ENCODE data around the gene MMD. TPM values are rescaled to one million over a fixed set of nuclear protein-coding genes. Genes with fewer than 3 reads are reported as not detected.

The MMD gene
- total and polyA plus RNA-seq, 2 of the 13 experiments (the other 11 are each of a cell fraction or from before 2014, with no cell fraction given), result 121 to 225 TPM

DNA sequence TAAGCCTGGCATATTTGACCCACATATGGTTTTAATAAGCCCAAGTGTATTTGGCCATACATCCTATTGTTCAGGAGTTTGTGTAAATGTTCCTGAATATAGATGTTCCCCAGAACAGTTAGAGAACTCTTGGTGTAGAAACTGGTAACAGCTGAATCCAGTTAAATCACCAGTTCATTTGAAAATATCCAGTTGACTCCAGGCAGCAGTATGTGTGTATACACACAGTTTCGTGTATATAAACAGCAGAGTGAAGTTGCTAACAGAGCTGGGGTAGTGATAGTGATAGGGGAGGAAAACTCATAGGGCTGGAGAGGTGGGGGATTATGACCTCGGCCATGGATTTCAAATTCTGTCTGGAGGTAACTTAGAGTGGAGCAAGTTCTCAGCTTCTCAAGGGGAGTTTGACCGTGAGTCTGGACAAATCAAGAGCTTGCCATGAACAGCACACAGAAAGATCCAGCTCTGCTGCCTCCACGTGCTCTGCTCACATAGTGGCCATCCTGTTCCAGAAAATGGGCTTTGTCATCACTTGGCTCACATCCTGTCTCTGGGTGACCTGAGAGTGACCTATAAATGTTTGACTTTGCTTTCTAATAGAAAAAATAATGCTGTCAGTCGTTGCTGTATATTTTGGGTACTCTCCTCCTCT is 30.6 kb upstream of the MMD start (continued):
- no peak for TF ChIP-seq RNF219 (CRISPR knock-in tag; IDR thresholded peaks at IDR 0.05)
- TF ChIP-seq, protein P1, sequence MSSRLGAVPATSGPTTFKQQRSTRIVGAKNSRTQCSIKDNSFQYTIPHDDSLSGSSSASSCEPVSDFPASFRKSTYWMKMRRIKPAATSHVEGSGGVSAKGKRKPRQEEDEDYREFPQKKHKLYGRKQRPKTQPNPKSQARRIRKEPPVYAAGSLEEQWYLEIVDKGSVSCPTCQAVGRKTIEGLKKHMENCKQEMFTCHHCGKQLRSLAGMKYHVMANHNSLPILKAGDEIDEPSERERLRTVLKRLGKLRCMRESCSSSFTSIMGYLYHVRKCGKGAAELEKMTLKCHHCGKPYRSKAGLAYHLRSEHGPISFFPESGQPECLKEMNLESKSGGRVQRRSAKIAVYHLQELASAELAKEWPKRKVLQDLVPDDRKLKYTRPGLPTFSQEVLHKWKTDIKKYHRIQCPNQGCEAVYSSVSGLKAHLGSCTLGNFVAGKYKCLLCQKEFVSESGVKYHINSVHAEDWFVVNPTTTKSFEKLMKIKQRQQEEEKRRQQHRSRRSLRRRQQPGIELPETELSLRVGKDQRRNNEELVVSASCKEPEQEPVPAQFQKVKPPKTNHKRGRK (CRISPR knock-in tag; IDR thresholded peaks at IDR 0.05), result no peak
- no peak for TF ChIP-seq SMC3 (IDR thresholded peaks at IDR 0.05; ENCODE audit: low read length)
- peak; percentile 71 for TF ChIP-seq IKZF5 (CRISPR knock-in tag; IDR thresholded peaks at IDR 0.05)
- TF ChIP-seq, protein P2, sequence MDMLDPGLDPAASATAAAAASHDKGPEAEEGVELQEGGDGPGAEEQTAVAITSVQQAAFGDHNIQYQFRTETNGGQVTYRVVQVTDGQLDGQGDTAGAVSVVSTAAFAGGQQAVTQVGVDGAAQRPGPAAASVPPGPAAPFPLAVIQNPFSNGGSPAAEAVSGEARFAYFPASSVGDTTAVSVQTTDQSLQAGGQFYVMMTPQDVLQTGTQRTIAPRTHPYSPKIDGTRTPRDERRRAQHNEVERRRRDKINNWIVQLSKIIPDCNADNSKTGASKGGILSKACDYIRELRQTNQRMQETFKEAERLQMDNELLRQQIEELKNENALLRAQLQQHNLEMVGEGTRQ (IDR thresholded peaks at IDR 0.05; ENCODE audit: low read depth, low read length), result no peak
- TF ChIP-seq, protein P2 (CRISPR knock-in tag; IDR thresholded peaks at IDR 0.05; ENCODE audit: borderline replicate concordance), result no peak
- no peak for TF ChIP-seq ZNF552 (CRISPR knock-in tag; IDR thresholded peaks at IDR 0.05; ENCODE audit: borderline replicate concordance)
- no peak for TF ChIP-seq FOXA1 (IDR thresholded peaks at IDR 0.05)
- TF ChIP-seq FOXA1 (CRISPR knock-in tag; IDR thresholded peaks at IDR 0.05), result 0 out of 2 replicates have a peak, but pooled peaks have one; percentile 28
- TF ChIP-seq FLYWCH1 (CRISPR knock-in tag; IDR thresholded peaks at IDR 0.05), result no peak
- TF ChIP-seq RBFOX2 (IDR thresholded peaks at IDR 0.05; ENCODE audit: low read depth, low read length), result no peak
- TF ChIP-seq NCOA1 (CRISPR knock-in tag; IDR thresholded peaks at IDR 0.05), result no peak
- no peak for TF ChIP-seq CHCHD3 (CRISPR knock-in tag; IDR thresholded peaks at IDR 0.05)
- no peak for TF ChIP-seq ZMAT5 (CRISPR knock-in tag; IDR thresholded peaks at IDR 0.05; ENCODE audit: borderline replicate concordance, low read depth)
- TF ChIP-seq ZNF580 (CRISPR knock-in tag; IDR thresholded peaks at IDR 0.05; ENCODE audit: borderline replicate concordance, low read depth), result no peak
- TF ChIP-seq ZNF547 (CRISPR knock-in tag; IDR thresholded peaks at IDR 0.05), result no peak
- no peak for TF ChIP-seq GMEB2 (CRISPR knock-in tag; IDR thresholded peaks at IDR 0.05; ENCODE audit: low read depth)
- TF ChIP-seq KLF6 (CRISPR knock-in tag; IDR thresholded peaks at IDR 0.05), result no peak
- TF ChIP-seq THAP11 (CRISPR knock-in tag; IDR thresholded peaks at IDR 0.05), result peak; percentile 31; the same call in 1 of the 2 replicates
- TF ChIP-seq RARG (CRISPR knock-in tag; IDR thresholded peaks at IDR 0.05; ENCODE audit: low read depth), result no peak
- no peak for TF ChIP-seq BRCA1 (CRISPR knock-in tag; IDR thresholded peaks at IDR 0.05)
- peak; percentile 43; the same call in 1 of the 2 replicates for TF ChIP-seq ISL2 (CRISPR knock-in tag; IDR thresholded peaks at IDR 0.05)
